ENCODE measurements around the gene RASGRP3.

Gene RASGRP3

GRCh38 chr2:33453905-33454479 lies 22.5 kb upstream of the RASGRP3 start:
- Histone ChIP-seq H3F3A (ENCODE audit: insufficient read depth, low read length) (no peaks in the 10 kb centered on the region), H2AFZ (ENCODE audit: low read length) (no peak overlapping the region), H3K9ac (ENCODE audit: low read length) (no peak overlapping the region), H3K4me1 (ENCODE audit: low read length) (peaks cover 2% of the 10 kb centered on the region; the same call in 1 of the 2 replicates), H3K4me3 (ENCODE audit: low read length) (no peak overlapping the region), H3K36me3 (replicated peaks; ENCODE audit: insufficient read depth, low read length) (no peaks in the 10 kb centered on the region), H3K27ac (ENCODE audit: low read length) (no peak overlapping the region), H4K20me1 (ENCODE audit: insufficient read depth, low read length) (no peaks in the 10 kb centered on the region), H3K4me2 (ENCODE audit: low read depth, low read length) (no peak overlapping the region), H3K27me3 (replicated peaks; ENCODE audit: insufficient read depth, low read length) (no peaks in the 10 kb centered on the region), H3K79me2 (ENCODE audit: low read length) (no peaks in the 10 kb centered on the region), H3K9me3 (replicated peaks; ENCODE audit: insufficient read depth, low read length) (no peaks in the 10 kb centered on the region), H3K9me2 (replicated peaks; ENCODE audit: insufficient read depth, low read length) (no peaks in the 10 kb centered on the region)
- TF ChIP-seq CTCF (IDR thresholded peaks at IDR 0.05; ENCODE audit: low read length) (no peak), EZH2phosphoT487 (IDR thresholded peaks at IDR 0.05; ENCODE audit: low read length) (no peak), EZH2 (optimal IDR thresholded peaks at IDR 0.05; ENCODE audit: low read depth, low read length) (no peak)
- no peak for DNase-seq

- H3K4me3 ChIP-seq (ENCODE audit: low read length): no peak overlapping the region
- H3K9ac ChIP-seq (ENCODE audit: low read length): no peak overlapping the region
- no peak overlapping the region for H2AFZ ChIP-seq (ENCODE audit: low read length)
Observed at GRCh38 chr2:33457556-33458247, 18.7 kb upstream of the RASGRP3 start.

GRCh38 chr2:33458248-33458819 lies 18.1 kb upstream of the RASGRP3 start:
- no peak for DNase-seq
- no peak overlapping the region for H3K27ac ChIP-seq (ENCODE audit: low read length)
- H3K4me2 ChIP-seq (ENCODE audit: low read depth, low read length): no peak overlapping the region
- no peaks in the 10 kb centered on the region for H3K27me3 ChIP-seq (replicated peaks; ENCODE audit: insufficient read depth, low read length)
- H3K9me3 ChIP-seq (replicated peaks; ENCODE audit: insufficient read depth, low read length): no peaks in the 10 kb centered on the region
- H3F3A ChIP-seq (ENCODE audit: insufficient read depth, low read length): no peaks in the 10 kb centered on the region
- no peak overlapping the region for H2AFZ ChIP-seq (ENCODE audit: low read length)
- H3K9me2 ChIP-seq (replicated peaks; ENCODE audit: insufficient read depth, low read length): no peaks in the 10 kb centered on the region
- H3K4me1 ChIP-seq (ENCODE audit: low read length): no peaks in the 10 kb centered on the region
- no peak overlapping the region for H3K4me3 ChIP-seq (ENCODE audit: low read length)
- H4K20me1 ChIP-seq (ENCODE audit: insufficient read depth, low read length): no peaks in the 10 kb centered on the region
- no peaks in the 10 kb centered on the region for H3K36me3 ChIP-seq (replicated peaks; ENCODE audit: insufficient read depth, low read length)
- H3K9ac ChIP-seq (ENCODE audit: low read length): no peak overlapping the region
- no peaks in the 10 kb centered on the region for H3K79me2 ChIP-seq (ENCODE audit: low read length)
- TF ChIP-seq EZH2phosphoT487 (IDR thresholded peaks at IDR 0.05; ENCODE audit: low read length) (no peak), EZH2 (optimal IDR thresholded peaks at IDR 0.05; ENCODE audit: low read depth, low read length) (no peak), CTCF (IDR thresholded peaks at IDR 0.05; ENCODE audit: low read length) (no peak)

More at GRCh38 chr2:33457556-33458247, 18.7 kb upstream of the RASGRP3 start:
- Histone ChIP-seq H3K27me3 (replicated peaks; ENCODE audit: insufficient read depth, low read length) (no peaks in the 10 kb centered on the region), H3F3A (ENCODE audit: insufficient read depth, low read length) (no peaks in the 10 kb centered on the region), H3K4me1 (ENCODE audit: low read length) (no peaks in the 10 kb centered on the region), H3K79me2 (ENCODE audit: low read length) (no peaks in the 10 kb centered on the region), H3K9me2 (replicated peaks; ENCODE audit: insufficient read depth, low read length) (no peaks in the 10 kb centered on the region), H3K4me2 (ENCODE audit: low read depth, low read length) (no peak overlapping the region), H3K27ac (ENCODE audit: low read length) (no peak overlapping the region), H3K9me3 (replicated peaks; ENCODE audit: insufficient read depth, low read length) (no peaks in the 10 kb centered on the region), H4K20me1 (ENCODE audit: insufficient read depth, low read length) (no peaks in the 10 kb centered on the region), H3K36me3 (replicated peaks; ENCODE audit: insufficient read depth, low read length) (no peaks in the 10 kb centered on the region)
- TF ChIP-seq CTCF (IDR thresholded peaks at IDR 0.05; ENCODE audit: low read length) (no peak), EZH2phosphoT487 (IDR thresholded peaks at IDR 0.05; ENCODE audit: low read length) (no peak), EZH2 (optimal IDR thresholded peaks at IDR 0.05; ENCODE audit: low read depth, low read length) (no peak)
- DNase-seq: no peak
